ENCODE data around the gene TRIM14.
"Not testable (repeated sequence)": the region's sequence is repeated elsewhere in the genome, so short reads cannot be mapped to it uniquely, and the experiment has no call there.

TRIM14 gene

DNA sequence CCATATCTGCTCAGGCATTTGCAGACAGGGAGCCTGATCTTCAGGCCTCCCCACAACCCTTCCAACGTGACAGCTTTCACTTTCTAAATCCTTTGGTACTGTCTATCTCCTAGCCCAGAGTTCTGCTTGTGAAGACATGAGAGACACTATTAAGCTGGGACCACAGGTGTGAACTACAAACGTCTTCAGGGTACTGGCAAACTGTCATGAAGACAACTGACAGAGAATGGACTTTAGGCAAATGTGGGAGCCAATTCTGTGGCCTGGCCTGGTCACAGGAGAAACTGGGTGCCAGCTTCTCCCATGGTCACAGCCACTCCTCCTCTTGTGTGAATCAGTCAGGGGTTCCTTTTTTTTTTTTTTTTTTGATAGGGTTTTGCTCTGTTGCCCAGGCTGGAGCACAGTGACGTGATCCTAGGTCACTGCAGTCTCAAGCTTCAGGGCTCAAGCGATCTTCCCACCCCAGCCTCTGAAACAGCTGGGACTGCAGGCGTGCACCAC, 10.4 kb downstream of the TRIM14 start:
- DNase-seq (ENCODE audit: low spot score) = no peak

- DNase-seq (ENCODE audit: low spot score) = no peak
Measured at GRCh38 chr9:98107926-98108325, 11.1 kb downstream of the TRIM14 start.

DNA sequence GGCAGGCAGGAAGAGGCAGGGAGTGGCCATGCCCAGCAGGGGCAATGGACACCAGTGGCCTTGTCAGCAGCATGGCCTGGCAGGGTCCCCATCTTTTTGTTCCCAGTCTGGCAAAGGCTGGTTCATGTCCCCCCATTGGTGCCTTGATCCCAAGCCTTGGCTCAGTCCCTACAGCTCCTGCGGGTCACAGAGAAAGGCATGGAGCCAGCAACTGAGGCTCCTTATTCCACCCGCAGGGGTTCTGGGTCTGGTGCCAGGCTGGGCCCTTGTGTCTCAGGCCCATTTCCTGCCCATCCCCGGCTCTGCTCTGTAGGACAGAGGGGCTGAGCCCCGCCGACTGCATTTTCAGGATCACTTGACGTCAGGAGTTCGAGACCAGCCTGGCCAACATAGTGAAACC, 14.0 kb downstream of the TRIM14 start:
- DNase-seq (ENCODE audit: low spot score) = no peak

DNA sequence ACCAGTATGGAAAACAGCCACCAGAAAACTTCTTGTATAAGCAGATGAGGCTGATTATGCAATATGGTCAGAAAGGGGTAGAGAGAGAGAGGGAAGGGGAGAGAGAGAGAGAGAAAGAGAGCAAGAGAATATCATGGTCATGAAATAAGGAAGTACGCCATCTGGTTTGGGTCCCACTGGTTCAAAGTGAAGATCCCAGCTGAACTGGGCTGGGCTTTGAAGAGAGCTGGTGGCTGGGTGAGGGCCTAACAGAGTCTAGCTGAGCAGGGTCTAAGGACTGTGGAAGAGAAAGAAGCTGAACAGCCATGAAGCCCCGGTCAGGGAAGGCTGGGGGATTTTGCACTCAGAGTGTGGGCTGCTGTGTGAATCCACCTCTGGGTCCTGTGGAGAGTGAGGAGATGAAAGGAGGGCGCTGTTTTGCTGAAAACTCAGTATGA, 14.6 kb downstream of the TRIM14 start:
- no peak for DNase-seq (ENCODE audit: low spot score)

GRCh38 chr9:98101868-98102273, 17.2 kb downstream of the TRIM14 start:
- no peak for DNase-seq (ENCODE audit: low spot score)

GRCh38 chr9:98101416-98101815, 17.6 kb downstream of the TRIM14 start:
- no peak for DNase-seq (ENCODE audit: low spot score)

DNA sequence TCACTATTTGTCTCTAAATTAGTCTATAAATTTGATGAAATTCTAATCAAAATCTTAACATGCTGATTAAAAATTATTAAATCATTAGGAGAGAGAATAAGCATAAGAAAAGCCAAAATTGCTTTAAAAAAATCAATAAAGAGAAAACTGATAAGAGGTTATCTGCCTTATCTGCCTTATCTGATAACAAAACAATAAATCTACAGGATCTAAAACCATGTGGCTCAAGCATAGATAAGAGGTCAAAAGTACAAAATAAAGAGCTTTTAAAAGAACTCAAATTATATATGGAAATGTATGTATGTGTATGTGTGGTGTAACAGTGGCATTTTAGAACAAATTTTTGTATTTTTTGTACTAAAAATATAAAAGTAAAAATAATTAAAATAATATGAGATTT, 18.6 kb downstream of the TRIM14 start:
- DNase-seq (ENCODE audit: low spot score) = no peak

DNA sequence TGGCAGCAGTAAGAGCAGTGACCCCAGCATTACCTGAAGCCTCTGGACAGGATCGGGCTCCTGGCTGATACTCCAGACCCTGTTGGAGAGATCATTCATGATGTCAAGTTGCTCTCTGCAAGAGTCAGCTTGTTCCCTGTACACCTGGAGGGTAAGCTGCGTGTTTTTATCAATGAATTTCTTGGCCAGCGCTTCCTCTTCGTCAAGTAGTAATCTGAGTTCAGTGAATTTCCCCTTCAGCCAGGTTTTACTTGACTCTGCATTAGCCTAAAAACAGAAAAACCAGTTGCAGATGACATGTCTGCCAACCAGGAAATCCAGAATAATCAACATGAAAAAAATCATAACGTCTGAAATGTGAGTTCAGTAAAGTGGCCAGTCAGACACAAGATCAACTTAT, 19.1 kb downstream of the TRIM14 start:
- no peak for DNase-seq (ENCODE audit: low spot score)

DNA sequence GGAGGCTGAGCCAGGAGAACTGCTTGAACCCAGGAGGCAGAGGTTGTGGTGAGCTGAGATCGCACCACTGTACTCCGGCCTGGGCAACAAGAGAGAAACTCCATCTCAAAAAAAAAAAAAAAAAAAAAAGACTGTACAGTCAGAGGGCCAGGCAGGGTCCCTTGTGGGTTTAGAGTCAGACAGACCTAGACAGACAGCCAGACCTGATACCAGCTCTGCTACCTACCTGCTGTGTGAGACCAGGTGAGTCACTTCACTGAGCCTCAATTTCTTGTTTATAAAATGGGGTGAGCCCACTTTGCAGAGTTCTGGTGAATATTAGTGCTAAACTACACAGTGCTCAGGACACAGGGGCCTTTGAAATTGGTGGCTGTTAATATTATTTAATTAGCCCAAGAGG, 19.7 kb downstream of the TRIM14 start:
- DNase-seq (ENCODE audit: low spot score) = no peak

DNA sequence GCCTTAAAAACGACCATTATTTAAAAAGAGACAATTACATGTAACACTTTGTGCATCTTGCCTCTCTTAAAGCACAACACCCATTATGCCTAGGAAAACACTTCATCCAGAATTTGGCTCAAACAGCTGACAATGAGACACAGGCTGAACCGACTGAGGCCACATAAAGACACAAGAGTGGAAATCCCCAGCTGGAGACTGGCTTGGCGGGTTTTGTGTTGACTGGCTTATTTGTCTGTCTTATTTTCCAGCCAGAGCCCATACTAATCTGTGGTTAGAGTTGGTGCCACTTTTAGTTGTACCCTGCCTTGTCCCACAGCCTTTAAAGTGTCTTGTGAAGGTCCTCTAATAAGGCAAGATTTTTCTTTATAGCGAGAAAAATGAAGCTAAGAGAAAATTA, 21.2 kb downstream of the TRIM14 start:
- DNase-seq (ENCODE audit: low spot score) = no peak

GRCh38 chr9:98096091-98096490, 22.9 kb downstream of the TRIM14 start:
- no peak for DNase-seq (ENCODE audit: low spot score)

GRCh38 chr9:98095401-98095800, 23.6 kb downstream of the TRIM14 start:
- no peak for DNase-seq (ENCODE audit: low spot score)

- no peak for DNase-seq (ENCODE audit: low spot score)
Measured at GRCh38 chr9:98094851-98095250, 24.2 kb downstream of the TRIM14 start.

DNA sequence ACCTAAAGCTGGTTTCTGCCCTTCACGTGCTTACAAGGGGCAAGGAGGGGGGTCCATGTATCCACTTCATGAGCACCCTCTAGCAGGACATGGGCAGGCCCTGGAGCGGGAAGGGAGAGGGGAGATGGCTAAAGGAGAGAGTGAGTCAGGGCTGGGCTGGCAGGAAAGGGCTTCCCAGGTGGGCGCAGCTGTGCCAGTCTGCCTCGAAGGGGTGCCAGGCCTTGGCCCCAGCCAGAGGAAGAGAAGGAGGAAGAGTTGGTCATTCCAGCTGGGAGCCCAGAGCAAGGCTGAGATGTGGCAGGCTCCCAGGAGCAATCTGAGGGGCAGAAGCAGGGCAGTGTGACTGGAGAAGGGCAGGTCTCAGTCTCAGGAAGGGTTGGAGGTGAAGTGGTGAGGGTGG, 24.7 kb downstream of the TRIM14 start:
- DNase-seq (ENCODE audit: low spot score) = no peak

GRCh38 chr9:98092613-98092931, 26.4 kb downstream of the TRIM14 start:
- no peak for DNase-seq (ENCODE audit: low spot score)

DNA sequence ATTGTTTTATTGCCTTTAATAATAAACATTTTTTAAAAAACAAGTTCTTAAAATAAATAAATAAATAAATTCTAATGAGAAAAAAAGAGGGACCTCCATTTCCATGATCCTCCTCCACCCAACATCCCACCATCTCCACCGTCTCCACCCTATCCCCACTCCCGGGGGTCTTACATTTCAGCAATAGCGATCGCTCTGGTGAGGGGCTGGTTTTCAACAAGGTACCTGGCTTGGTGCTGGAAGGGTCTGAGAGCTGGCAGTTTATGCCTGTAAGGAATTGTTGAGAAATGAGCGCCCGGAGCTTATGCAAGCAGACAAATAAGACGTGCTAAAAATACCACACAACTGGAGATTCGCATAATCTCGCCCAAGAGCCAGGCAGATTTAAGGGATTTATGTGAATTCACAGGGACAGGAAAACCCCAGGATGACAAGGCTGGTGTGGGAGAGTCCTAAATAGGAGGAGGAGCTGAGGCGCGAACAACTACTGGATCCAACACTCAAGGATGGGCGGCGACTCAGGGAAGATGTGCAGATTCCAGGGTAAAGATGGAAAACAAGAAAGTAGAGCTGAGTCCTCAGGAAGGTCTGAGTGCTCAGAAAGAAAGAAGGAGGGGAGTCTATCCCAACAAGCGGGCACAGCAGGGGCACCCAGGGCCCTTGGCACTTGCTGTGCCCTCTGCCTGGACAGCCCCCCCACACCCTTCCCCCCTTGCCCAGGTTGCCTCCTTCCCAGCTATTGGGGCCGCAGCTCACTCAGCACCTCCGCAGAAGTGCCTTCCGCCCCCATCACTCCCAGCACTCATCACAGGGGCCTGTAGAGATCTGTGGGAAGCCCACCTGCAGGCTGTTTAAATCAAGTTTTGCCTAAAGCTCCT, 27.0 kb downstream of the TRIM14 start:
- DNase-seq (ENCODE audit: low spot score) = no peak

DNA sequence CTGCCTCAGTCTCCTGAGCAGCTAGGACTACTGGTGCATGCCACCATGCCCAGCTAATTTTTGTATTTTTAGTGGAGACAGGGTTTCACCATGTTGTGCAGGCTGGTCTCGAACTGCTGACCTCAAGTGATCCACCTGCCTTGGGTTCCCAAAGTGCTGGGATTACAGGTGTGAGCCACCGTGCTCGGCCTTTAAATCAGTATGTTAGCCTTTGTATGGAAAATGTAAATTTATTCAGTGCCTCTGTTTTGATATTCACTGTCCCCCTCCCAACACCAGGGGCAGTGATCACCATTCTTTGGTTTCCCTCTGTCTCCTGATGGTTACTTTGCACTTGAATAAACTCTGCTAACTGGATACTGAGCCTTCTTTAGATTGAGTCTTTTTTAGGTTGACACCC, 28.3 kb downstream of the TRIM14 start:
- DNase-seq (ENCODE audit: low spot score) = not testable (repeated sequence)

DNA sequence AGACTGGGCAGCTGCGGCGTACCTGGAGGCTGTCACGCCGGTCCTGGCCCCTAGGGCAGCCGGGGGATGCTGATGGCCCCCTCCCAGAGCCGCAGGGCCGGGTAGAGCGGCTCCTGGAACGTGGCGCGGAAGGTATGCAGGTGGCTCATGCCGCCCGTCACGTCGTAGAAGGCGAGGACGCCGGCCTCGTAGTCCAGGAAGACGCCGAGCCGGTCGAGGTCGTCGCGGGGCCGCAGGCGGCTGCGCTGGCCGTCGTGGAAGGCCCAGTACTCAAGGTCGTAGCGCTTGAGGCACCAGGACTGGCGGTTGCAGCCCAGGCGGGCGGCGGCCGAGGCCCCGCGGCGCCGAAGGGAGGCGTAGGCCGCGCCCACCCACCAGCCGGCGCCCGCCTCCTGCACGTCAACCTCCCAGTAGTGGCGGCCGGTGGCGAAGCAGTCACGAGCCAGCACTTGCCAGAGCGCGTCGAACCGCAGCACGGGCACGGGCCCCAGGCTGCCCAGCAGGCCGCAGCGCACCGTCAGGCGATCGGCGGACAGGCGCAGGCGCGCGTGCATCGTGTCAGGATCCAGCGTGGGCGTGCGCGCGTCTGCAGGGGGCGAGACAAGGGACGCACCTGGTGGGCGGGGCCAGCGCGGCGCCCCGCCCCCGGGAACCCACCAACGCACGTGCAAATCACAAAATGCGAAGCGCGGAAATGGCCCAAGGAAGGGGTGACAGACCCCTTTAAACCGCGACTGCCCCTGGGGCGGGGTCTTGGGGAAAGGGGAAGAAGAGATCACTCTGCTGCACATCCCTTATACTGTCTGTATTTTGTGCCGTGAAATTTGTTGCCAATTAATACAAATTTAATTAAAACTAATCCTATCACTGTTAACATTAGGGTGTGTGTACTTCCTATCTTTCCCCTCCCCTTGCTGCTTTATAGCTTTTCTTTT, 31.3 kb downstream of the TRIM14 start:
- no peak for DNase-seq (ENCODE audit: low spot score)

GRCh38 chr9:98086461-98086860, 32.6 kb downstream of the TRIM14 start:
- DNase-seq (ENCODE audit: low spot score) = no peak

- DNase-seq (ENCODE audit: low spot score) = no peak
Measured at GRCh38 chr9:98085944-98086343, 33.1 kb downstream of the TRIM14 start.

DNA sequence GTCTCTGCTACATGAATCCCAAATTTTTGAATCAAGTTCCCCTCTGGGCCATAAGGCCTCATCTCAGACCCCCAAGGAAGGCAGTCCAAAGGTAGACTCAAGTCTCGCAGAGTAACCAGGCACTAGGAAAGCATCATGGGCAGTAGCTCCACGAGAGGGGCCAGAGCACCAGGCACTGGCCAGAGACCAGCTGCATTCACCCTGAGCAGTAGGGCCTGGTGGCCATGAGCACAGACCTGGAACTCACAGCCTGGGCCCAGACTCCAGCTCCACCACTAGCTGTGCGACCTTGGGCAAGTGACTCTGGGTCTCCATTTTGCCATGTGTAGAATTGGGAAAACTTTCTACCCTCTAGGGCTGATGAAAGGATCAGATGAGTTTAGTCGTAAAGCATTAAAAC, 34.0 kb downstream of the TRIM14 start:
- no peak for DNase-seq (ENCODE audit: low spot score)

DNA sequence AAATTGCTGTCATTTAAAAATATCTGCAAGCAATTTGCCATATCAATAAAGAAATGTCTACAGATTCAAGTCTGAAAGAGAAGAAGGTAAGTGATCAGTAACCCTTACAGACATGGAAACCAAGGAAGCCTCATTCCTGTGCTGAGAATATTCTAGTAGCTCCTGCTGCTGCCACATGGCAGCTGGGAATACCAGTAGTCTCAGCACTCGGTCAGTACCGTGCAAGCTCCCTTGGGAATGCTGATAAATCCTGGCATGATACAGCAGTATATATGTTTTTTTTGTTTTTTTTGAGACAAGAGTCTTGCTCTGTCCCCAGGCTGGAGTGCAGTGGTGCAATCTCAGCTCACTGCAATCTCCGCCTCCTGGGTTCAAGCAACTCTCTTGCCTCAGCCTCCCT, 34.6 kb downstream of the TRIM14 start:
- no peak for DNase-seq (ENCODE audit: low spot score)
